HEK293T (cell line): Measurements from ENCODE around the gene WEE2.

ENCODE experiments used
- FOXM1 ChIP-seq: fragments of 450-650 bp; IDR thresholded peaks from 2 replicates; pipeline ENCODE4 v1.6.1; 2017; ENCODE audit warnings: mild to moderate bottlenecking, borderline replicate concordance
- L3MBTL2 ChIP-seq: fragments of 450-650 bp; conservative IDR thresholded peaks from 2 replicates; pipeline ENCODE4 v1.6.1; 2016; ENCODE audit warnings: mild to moderate bottlenecking
- LEF1 ChIP-seq: fragments of 450-650 bp; IDR thresholded peaks from 2 replicates; pipeline ENCODE4 v1.6.1; 2017; ENCODE audit warnings: mild to moderate bottlenecking, borderline replicate concordance
- SUZ12 ChIP-seq: fragments of 450-650 bp; IDR thresholded peaks from 2 replicates; pipeline ENCODE4 v1.6.1; 2016; ENCODE audit warnings: mild to moderate bottlenecking

GRCh38 chr7:141737836-141738591 is 29.9 kb downstream of the WEE2 start, which contains the start of gene SSBP1:
- peak; percentile 76 for TF ChIP-seq L3MBTL2
- TF ChIP-seq LEF1 = no peak
- TF ChIP-seq FOXM1 = peak; percentile 85
- TF ChIP-seq SUZ12 = no peak
